ENCODE measurements around the gene VIT. TPM values are rescaled to one million over a fixed set of nuclear protein-coding genes. Genes with fewer than 3 reads are reported as not detected.
A peak's percentile ranks its signal among the peaks of the same experiment; 100 is the strongest.

VIT gene
- total RNA-seq, 1 donor from 2014 or later: not detected

- DNase-seq (ENCODE audit: low read depth): no peak
- TF ChIP-seq, protein P1, sequence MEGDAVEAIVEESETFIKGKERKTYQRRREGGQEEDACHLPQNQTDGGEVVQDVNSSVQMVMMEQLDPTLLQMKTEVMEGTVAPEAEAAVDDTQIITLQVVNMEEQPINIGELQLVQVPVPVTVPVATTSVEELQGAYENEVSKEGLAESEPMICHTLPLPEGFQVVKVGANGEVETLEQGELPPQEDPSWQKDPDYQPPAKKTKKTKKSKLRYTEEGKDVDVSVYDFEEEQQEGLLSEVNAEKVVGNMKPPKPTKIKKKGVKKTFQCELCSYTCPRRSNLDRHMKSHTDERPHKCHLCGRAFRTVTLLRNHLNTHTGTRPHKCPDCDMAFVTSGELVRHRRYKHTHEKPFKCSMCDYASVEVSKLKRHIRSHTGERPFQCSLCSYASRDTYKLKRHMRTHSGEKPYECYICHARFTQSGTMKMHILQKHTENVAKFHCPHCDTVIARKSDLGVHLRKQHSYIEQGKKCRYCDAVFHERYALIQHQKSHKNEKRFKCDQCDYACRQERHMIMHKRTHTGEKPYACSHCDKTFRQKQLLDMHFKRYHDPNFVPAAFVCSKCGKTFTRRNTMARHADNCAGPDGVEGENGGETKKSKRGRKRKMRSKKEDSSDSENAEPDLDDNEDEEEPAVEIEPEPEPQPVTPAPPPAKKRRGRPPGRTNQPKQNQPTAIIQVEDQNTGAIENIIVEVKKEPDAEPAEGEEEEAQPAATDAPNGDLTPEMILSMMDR (IDR thresholded peaks at IDR 0.05; ENCODE audit: insufficient read depth, low read length, poor library complexity, severe bottlenecking): peak; percentile 68
- Histone ChIP-seq H3K4me3 (ENCODE audit: low read depth, low read length) (no peak overlapping the region), H3K36me3 (ENCODE audit: control insufficient read depth, insufficient read depth, low read length) (no peaks in the 10 kb centered on the region), H3K27me3 (ENCODE audit: control insufficient read depth, insufficient read depth, low read length) (no peaks in the 10 kb centered on the region)
Observed at GRCh38 chr2:36672199-36672598, 24.3 kb upstream of the VIT start.

GRCh38 chr2:36675579-36676282, 20.8 kb upstream of the VIT start:
- DNase-seq (ENCODE audit: low read depth): no peak
- TF ChIP-seq, protein P1 (IDR thresholded peaks at IDR 0.05; ENCODE audit: insufficient read depth, low read length, poor library complexity, severe bottlenecking): no peak

GRCh38 chr2:36676364-36676763, 20.1 kb upstream of the VIT start:
- H3K36me3 ChIP-seq (ENCODE audit: control insufficient read depth, insufficient read depth, low read length): no peaks in the 10 kb centered on the region
- no peaks in the 10 kb centered on the region for H3K27me3 ChIP-seq (ENCODE audit: control insufficient read depth, insufficient read depth, low read length)
- TF ChIP-seq, protein P1 (IDR thresholded peaks at IDR 0.05; ENCODE audit: insufficient read depth, low read length, poor library complexity, severe bottlenecking): no peak
- no peak overlapping the region for H3K4me3 ChIP-seq (ENCODE audit: low read depth, low read length)
- no peak for DNase-seq (ENCODE audit: low read depth)

More at GRCh38 chr2:36675579-36676282, 20.8 kb upstream of the VIT start:
- no peaks in the 10 kb centered on the region for H3K27me3 ChIP-seq (ENCODE audit: control insufficient read depth, insufficient read depth, low read length)
- no peak overlapping the region for H3K4me3 ChIP-seq (ENCODE audit: low read depth, low read length)
- no peaks in the 10 kb centered on the region for H3K36me3 ChIP-seq (ENCODE audit: control insufficient read depth, insufficient read depth, low read length)

DNA sequence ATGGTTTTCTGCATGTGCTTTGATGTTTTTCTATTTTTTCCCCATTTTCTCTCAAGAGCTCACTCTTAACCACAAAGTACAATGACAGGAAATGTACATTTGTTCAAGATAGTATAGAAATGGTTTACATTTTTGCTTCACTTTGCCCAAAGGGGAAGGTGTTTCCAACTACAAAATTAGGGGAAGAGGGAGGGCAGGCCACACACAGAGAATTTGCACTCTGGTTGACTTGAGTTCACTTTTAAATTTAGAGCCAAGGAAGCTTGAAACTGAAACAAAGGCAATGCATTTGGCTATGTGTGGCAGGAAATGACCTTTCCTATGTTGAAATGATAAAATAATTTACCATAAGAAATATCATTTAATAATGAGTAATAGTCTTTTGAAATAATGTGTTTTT, 19.1 kb upstream of the VIT start:
- DNase-seq (ENCODE audit: low read depth): no peak
- Histone ChIP-seq H3K36me3 (ENCODE audit: control insufficient read depth, insufficient read depth, low read length) (no peaks in the 10 kb centered on the region), H3K27me3 (ENCODE audit: control insufficient read depth, insufficient read depth, low read length) (no peaks in the 10 kb centered on the region), H3K4me3 (ENCODE audit: low read depth, low read length) (no peak overlapping the region)
- TF ChIP-seq, protein P1 (IDR thresholded peaks at IDR 0.05; ENCODE audit: insufficient read depth, low read length, poor library complexity, severe bottlenecking): no peak

GRCh38 chr2:36677996-36678605, 18.4 kb upstream of the VIT start:
- no peaks in the 10 kb centered on the region for H3K36me3 ChIP-seq (ENCODE audit: control insufficient read depth, insufficient read depth, low read length)
- no peaks in the 10 kb centered on the region for H3K27me3 ChIP-seq (ENCODE audit: control insufficient read depth, insufficient read depth, low read length)
- no peak for DNase-seq (ENCODE audit: low read depth)
- TF ChIP-seq, protein P1 (IDR thresholded peaks at IDR 0.05; ENCODE audit: insufficient read depth, low read length, poor library complexity, severe bottlenecking): no peak
- no peak overlapping the region for H3K4me3 ChIP-seq (ENCODE audit: low read depth, low read length)

All from kidney epithelial cell (primary cell).